SK-MEL-5 (cell line): ENCODE measurements around the gene RIT1. TPM values are rescaled to one million over a fixed set of nuclear protein-coding genes. Genes with fewer than 3 reads are reported as not detected.
"Not testable (repeated sequence)": the region's sequence is repeated elsewhere in the genome, so short reads cannot be mapped to it uniquely, and the experiment has no call there.

Experiments used
- DNase-seq: peaks from one replicate; pipeline ENCODE4 v3.0.0-alpha.2; 2016; ENCODE audit warnings: low read depth, low spot score
- in situ Hi-C: cut with HindIII; loops from 2 replicates; pipeline ENCODE4 v1.10.0; 2016; ENCODE audit warnings: low sequenced_read_pairs, high pct_unique_total_duplicates, low pct_unique_long_range_greater_than_20kb
- total RNA-seq: library from RNA; depleted of rRNA; stranded (reverse); fragments of >200 nt; shearing (Covaris generic); gene quantifications from 2 replicates; pipeline ENCODE4 v1.2.3, GENCODE V29; 2014

The RIT1 gene
- total RNA-seq, 1 experiment from 2014 or later: 21.6 TPM

- peak; percentile 84 for DNase-seq
- in situ Hi-C loops: no loop called here
Observed at GRCh38 chr1:155938220-155938627, 27.1 kb upstream of the RIT1 start.

- DNase-seq: no peak
- in situ Hi-C loops: no loop called here
Observed at GRCh38 chr1:155934936-155935590, 23.9 kb upstream of the RIT1 start.

GRCh38 chr1:155934097-155934935, 23.2 kb upstream of the RIT1 start, which contains the start of gene KHDC4:
KHDC4 (minus strand) TSS chr1:155934413; CDS start chr1:155934373, 40 bp downstream.
- DNase-seq: peak; percentile 99
- in situ Hi-C loops: no loop called here

GRCh38 chr1:155933591-155934096, 22.5 kb upstream of the RIT1 start:
- in situ Hi-C loops: no loop called here
- no peak for DNase-seq

GRCh38 chr1:155932487-155932886, 21.3 kb upstream of the RIT1 start:
- in situ Hi-C loops: no loop called here
- no peak for DNase-seq

GRCh38 chr1:155932081-155932480, 20.9 kb upstream of the RIT1 start:
- no peak for DNase-seq
- in situ Hi-C loops: no loop called here

- in situ Hi-C loops: no loop called here
- no peak for DNase-seq
Observed at GRCh38 chr1:155931332-155932038, 20.3 kb upstream of the RIT1 start.

- DNase-seq, in situ Hi-C loops: not testable (repeated sequence)
Observed at GRCh38 chr1:155930725-155931124, 19.6 kb upstream of the RIT1 start.

- DNase-seq: no peak
- in situ Hi-C loops: no loop called here
Observed at GRCh38 chr1:155929057-155929456, 17.9 kb upstream of the RIT1 start.

GRCh38 chr1:155925506-155925905, 14.4 kb upstream of the RIT1 start:
- no peak for DNase-seq

GRCh38 chr1:155920717-155921116, 9.6 kb upstream of the RIT1 start:
- DNase-seq: no peak
- in situ Hi-C loops: no loop called here

More at GRCh38 chr1:155925506-155925905, 14.4 kb upstream of the RIT1 start:
- in situ Hi-C loops: no loop called here

GRCh38 chr1:155919801-155920200, 8.7 kb upstream of the RIT1 start:
- in situ Hi-C loops: no loop called here

GRCh38 chr1:155918660-155919059, 7.5 kb upstream of the RIT1 start:
- DNase-seq: no peak
- in situ Hi-C loops: no loop called here

More at GRCh38 chr1:155919801-155920200, 8.7 kb upstream of the RIT1 start:
- DNase-seq: no peak

- DNase-seq: no peak
Observed at GRCh38 chr1:155913969-155914757, 3.0 kb upstream of the RIT1 start.

GRCh38 chr1:155912056-155912536, 947 bp upstream of the RIT1 start:
- DNase-seq: no peak
- in situ Hi-C loops: no loop called here

More at GRCh38 chr1:155913969-155914757, 3.0 kb upstream of the RIT1 start:
- in situ Hi-C loops: no loop called here

- in situ Hi-C loops: no loop called here
- peak; percentile 26 for DNase-seq
Observed at GRCh38 chr1:155910621-155911121, 478 bp downstream of the RIT1 start.

GRCh38 chr1:155909894-155910293, 1.3 kb downstream of the RIT1 start:
- no peak for DNase-seq
- in situ Hi-C loops: no loop called here
